HG02588 (cell line): ENCODE results near the gene IFT122.

ENCODE experiments used
- ATAC-seq: cut with Tn5 transposase; IDR thresholded peaks from one replicate; pipeline ENCODE4 v1.9.1; 2021; ENCODE audit warnings: mild to moderate bottlenecking, moderate library complexity; ENCODE audit not compliant: unreplicated experiment

Gene IFT122

DNA sequence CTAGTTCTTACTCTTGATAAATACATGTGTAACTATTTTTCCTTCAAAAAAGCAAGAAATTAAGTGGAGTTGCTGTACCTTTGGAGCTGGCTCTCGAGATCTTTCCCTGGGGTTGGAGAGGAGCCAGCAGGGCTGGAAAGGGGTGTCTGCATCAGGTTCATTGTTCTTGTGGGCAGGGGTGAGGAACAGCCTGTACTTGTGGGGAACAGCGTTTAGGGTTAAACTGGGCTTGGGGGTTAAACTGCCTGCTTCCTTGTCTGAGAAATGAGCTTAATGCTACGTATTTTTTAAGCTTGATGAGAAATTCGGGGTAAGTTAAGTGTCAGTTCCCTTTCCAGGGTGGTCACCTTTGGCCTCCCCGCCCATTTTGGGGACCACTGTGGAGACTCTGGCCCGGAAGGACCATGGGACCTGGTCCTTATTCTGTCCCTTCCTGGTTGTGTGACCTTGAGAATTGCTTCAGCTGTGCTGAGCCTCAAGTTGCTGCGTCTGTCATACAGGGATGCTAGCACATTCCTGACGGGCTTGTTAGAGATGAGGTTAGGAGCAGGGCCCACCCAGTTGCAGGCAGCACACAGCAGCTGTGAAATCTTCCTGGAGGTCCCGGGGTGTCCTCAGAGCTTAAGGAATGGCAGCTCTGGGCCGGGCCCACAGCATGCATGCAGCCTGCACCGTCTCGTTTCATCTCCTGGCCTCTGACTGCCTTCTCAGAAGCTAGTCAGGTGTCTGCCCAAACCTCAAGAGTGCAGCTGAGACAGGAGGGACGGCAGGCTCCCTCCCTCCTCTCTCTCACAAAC lies 114.5 kb downstream of the IFT122 start:
- no peak for ATAC-seq

DNA sequence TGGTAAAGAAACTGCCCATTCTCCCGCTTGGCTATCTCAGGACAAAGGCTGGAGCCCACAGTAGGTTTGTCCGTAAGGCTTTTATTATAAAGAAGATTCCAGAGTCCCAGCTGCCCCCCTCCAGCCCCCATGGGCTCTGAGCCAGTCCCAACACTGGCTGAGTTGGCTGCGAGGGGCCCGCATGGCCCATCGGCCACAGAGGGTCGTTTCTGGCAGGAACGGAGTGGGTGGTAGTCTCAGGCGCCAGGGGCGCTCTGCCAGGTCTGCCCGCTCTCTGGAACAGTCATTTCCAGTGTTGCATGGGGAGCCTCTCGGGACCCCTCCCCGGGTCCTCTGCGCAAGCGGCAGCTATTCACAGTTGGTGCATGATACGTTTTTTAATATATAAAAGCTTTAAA lies 115.1 kb downstream of the IFT122 start:
- no peak for ATAC-seq

DNA sequence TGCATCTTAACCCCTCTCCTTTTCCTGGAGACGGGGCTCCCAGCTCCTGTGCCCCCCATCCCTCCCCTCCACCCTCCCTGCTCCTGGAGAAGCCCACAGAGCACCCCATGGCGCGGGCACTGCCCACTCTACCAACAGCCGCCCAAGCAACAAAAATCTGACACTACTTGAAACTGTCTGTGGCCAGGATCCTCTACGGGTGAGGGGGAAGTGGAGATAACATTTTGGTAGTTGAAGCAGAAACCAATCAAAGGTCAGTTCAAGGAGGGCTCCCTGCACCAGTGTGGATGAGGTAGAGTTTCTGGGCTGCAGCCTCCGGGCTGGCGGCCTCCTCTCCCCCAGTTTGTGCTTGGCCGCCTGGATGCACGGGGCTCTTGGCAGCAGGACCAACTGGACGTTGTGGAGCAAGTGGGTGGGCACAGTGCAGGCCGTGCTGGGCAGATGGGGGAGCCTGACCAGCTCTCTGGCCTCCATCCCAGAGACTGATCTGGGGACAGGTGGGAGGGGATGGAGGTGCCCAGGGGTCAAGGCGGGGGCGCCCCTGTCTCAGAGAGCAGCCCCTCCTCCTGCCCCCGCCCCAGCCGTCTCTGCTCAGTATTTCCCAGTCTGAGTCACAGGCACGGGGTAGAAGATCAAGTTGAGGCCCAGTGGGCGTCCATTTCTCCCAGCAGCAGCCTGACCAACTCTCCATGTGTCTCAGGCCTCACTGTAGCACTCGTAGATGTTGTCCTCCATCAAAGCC lies 115.8 kb downstream of the IFT122 start:
- ATAC-seq, result no peak

DNA sequence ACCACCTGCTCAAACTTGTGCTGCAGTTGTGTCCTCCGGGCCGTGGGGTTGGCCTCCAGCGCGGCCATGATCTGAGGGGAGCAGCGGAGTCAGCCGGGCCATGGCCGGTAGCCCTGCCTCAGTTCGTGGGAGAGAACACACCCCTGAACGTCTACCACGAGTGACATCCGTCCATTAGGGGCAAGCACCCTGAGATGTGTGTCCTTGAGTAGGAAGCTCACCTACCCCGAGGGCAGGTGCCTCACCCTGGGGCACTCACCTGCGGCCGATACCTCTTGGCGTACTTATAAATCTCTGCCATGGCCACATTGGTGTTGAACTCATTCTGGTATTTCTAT lies 116.3 kb downstream of the IFT122 start:
- ATAC-seq, result no peak

DNA sequence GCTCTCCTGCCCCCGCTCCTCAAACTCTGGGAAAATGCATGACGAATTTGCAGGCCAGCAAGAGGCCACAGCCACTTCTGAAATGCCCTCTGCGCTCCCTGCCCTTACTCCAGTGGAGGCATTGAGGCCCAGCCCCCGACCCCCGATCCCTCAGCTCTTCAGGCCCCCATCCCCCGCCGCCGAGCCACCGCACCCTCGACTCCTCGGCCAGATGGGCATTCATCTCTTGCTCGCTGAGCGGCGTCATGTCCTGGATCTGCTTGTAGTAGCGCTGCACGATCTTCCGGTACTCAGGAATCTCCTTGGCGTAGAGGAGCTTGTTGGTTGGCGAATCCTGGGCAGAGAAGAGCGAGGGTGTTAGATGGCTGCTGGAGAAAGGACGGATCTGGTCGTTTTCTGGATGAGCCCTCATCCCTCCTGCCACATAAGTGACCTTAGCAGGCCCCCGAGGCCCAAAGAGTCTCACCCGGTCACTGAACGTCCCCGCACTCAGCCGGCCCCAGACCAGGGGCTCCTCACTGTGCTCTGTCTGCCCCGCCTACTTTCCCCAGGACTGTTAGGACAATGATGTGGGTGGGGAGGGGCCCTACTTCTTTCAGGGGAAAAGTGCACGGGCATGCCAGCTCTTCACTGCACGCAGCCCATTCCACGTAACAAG lies 117.0 kb downstream of the IFT122 start:
- ATAC-seq, result no peak

DNA sequence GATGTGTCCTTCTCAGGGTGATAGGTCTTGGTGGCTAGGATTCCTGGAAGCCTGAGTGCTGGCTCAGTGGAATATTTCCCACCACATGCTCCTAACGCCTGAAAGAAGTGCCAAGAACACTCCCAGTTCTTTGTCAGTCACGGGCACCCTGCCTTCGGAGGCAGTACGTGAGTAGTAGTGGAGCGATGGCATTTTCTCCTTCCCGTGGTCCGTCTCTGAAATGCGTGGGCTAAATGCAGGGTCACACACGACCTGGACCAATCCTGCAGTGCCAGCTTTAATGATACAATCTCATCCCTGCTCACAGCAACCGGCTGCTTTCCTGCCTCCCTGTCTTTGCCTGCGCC lies 117.5 kb downstream of the IFT122 start:
- ATAC-seq, result no peak

DNA sequence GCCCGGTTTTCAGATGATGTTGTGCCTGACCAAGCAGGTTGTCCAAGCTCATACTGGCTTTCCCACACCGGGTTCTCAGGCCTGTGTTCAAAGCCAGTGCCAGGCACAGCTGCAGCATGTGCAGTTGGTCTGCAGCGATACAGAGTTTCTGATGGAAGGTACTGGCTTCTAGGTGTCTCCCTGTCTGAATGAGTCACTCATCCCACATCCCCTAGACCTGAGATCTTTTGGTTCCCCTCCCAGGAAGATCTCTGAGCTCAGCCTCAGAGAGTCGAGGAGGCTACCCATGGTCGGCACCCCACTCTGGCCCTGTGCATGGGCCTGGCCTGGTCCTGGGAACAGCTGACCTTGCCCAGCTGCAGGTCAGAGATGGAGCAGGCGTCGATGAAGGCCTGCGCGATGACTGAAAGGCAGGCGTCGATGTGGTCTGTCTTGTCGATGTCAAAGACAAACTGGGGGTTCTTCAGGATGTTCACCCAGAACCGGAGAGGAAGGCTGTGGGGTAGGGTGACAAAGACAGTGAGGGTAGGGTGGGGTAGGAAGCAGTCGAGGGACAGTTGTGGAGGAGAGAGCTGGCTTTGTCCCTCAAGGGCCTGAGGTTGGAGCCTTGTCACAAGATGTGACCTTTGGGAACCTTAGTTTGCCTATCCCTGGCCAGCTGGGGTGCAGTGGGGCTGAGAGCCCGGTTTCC lies 118.2 kb downstream of the IFT122 start:
- ATAC-seq, result no peak

DNA sequence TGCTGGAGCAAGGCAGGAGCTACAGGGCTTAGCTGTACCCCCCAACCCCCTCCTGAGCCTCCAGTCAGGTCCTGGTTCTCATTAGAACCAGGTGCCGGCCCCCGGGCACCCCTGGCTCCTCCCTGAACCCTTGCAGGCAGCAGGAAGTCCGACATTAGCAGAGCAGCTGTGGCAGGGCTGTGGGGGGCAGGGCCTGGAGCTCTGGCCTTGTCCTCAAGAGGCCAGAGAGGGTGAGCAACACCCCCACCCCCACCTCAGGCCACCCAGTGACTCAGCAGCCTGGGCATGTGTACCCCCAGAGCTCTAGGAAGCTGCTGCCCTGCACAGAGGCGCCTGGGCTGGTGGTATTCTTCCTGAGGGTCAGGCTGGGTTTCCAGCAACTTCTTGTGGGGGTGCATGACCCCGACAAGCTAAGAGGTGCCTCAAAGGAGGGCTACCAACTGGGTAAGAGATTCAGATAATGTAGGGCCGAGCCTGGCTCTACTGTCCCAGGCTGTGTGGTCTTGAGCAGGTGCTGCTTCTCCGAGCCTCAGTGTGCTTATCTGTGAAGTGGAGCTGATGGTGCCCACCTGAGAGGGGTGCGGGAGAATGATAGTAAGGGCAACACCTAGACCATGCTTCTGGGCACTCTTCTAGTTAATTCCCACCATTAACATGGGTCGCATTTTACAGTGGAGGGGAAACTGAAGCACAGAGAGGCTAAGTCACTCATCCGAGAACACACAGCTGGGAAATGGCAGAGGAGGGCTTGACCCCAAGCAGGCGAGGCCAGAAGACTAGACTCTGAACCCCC lies 118.9 kb downstream of the IFT122 start:
- no peak for ATAC-seq

DNA sequence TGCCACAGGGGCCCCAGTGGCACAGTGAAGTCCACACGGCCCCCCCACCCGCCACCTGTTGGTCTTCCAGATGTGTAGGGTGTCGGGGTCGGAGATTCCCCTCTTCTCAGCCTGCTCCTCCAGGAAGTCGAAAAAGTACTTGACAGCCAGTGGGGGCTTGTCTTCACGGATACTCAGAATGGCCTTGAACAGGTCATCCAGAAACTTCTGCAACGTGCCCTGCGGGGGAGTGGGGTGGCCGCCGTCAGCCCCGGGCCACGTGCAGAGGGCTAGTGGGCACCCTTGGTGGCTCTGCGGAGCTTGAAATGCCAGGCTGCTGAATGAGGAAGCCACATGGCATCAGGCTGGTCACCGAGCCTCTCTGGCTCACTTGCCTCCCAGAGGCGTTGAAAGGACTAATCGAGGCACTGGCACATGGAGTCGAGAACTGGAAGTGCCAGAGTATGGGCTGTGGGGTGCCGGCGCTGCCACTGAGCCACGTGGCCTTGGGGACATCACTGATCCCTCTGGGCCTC lies 119.6 kb downstream of the IFT122 start:
- ATAC-seq, result no peak

DNA sequence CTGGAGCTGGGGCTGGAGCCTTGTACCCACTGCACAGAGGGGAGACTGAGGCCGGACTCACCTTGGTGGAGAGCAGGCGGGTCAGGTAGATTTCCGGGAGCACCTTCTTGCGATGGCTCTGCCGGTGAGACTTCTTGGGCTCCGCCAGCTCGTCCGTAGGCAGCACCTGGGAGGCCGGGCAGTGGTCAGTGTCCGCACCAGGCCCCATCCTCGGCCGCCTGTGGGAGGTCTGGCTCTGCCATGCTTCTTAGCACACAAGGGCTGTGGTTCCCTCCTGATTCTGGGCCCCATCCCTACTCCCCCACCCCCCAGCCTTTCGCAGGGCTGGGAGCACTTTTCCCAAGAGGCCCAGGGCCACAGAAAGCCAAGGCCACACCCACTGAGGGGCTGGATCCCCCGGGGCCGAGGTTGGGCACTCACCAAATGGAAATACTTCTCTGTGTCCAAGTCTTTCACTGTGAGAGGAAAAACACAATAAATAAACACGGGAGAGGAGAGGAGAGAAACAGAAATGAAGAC lies 120.3 kb downstream of the IFT122 start:
- ATAC-seq, result no peak

DNA sequence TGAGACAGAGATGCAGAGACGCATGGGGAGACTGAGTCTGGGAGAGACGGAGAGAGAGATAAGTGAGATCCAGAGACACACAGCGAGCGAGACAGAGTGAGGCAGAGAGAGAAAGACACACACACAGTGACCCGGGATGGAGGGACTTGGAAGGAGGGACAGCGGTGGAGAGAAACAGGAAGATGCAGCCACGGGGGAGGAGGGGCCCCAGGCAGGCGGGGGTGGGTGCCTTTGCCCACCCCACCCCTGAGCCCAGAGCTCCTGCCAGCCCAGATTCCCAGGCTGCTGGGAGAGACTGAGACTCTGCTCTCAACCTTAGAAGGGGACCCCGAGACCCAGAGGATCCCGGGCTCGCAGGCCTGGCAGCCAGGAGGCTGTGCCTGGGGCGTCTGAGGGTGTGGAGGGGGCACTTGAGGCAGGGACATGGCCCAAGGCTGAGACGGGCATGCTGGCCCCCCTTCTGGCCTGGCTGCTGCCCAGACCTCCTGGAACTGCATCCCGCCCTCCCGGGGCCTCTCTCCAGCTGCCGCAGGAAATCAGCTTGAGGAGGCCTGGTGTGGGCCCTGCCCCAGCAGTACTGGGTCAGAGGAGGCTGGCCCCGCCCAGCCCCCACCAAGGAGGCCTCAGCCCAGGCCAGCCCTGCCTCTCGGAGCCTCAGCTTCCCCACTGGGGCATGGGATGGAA lies 121.0 kb downstream of the IFT122 start:
- ATAC-seq, result no peak

DNA sequence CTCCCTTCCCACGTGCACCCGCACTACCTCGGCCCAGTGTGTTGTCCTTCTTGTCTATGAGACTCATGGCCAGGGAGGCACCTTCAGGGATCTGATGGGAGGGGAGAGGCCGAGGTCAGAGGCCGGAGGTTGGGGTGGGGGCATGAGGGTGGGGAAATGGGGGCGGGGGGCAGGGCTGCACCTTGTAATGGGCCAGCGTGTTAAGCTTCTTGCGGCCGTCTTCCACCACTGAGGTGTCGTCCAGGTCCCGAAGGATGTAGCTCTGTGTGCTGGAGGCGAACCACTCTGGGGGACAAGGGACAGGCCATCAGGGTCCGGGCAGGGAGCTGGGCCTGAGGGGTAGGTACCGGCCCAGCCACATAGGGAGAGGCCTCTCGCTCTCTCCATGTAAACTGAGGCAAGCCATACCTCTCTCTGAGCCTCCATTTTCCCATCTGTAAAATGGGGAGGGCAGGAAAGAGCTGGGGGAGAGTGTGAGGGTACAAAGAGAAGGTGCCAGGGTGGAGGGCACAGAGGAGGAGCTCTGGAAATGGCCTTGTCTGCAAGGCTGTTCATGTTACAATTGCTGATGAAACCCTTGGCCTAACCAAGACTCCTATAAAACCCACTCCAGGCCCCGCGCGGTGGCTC lies 121.7 kb downstream of the IFT122 start:
- no peak for ATAC-seq

DNA sequence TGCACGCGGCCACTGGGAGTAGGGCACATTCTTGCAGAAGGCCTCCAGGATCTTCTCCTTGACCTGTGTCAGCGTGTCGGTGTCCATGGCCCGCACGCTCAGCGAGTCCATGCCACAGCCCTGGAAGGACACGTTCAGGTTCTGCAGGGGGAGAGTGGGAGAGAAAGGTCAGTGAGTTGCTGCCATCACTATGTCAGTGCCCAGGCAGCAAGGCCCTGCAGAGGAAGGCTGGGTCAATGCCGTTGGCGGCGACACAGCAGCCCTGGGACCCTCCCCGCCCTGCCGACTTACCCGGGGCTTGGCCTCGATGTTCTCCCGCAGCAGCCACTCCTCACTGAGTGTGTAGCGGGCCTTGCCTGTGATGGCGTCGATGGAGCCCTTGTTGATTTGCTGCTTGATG lies 122.8 kb downstream of the IFT122 start:
- no peak for ATAC-seq

DNA sequence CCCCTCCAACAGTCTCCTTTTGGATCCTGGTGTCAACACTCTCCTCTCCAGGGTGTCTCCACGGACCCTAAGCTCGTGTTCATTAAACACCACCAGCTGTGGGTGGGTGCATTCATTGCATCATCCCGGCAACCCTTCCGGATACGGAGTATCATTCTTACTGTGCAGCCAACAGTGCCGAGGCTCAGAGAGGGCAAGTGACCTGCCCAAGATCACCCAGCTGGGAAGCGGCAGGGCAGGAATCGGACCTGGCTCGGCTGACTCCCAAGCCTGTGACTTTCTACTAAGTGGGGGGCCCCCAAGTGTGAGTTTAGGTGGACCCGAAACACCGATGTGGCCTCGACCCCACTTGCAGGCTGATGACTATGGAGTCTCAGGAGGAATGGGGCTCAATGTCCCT lies 123.3 kb downstream of the IFT122 start:
- no peak for ATAC-seq

DNA sequence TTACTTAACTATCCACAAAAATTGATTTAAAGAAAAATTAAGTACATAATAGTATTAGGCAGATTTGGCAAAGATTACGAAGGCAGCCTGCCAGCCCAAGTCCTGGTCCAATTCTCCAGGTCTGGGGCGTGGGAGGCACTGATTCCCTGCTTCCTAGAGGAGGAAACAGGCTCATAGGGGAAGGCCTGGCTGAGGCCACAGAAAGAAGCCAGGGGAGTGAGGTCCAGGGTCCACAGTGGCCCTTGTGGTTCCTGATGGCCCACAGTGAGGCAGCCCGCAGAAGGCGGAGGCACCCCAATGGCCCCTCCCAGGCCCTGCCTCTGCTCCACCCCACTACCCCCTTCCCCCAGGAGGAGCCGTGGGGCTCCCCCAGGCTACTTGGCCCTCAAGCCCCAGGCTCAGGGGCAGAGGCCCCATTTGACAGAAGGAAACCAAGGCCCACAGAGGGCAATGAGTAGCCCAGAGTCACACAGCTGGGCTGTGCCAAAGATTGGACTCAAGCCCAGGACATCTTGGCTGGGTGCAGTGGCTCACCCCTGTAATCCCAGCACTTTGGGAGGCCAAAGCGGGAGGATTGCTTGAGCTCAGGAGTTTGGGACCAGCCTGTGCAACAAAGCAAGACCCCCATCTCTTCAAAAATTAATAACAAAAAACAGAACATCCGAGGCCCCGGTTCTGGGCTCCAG lies 124.0 kb downstream of the IFT122 start:
- ATAC-seq, result no peak

DNA sequence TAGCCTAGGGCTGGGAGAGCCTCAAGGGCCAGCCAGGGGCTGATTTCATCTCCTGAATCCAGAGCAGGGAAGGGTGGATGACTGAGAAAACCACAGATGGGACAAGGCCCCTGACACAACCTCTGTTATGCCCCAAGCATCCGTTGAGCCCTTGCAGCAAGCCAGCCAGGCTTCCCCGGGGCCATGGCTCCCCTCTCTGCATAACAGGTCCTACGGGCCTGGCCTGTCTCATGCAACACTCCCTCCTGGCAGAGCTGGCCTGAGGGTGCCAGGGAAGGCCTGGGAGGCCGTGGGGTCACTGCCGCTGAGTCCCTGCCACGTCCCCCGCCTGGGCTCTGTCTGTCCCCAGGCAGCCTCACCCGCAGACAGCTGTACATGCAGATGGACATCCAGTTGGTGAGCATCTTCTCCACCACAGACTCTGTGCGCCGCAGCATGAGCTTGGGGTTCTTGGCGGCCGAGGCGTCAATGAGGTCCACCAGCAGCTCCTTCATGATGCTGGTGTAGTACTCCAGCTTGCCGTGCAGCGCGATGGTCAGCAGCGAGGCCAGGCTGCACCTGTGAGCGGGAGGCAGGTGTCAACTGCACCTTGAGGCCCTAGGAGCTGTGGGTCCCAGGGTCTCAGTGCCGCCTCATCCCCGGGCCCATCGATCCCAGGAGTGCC lies 125.1 kb downstream of the IFT122 start:
- ATAC-seq, result no peak

DNA sequence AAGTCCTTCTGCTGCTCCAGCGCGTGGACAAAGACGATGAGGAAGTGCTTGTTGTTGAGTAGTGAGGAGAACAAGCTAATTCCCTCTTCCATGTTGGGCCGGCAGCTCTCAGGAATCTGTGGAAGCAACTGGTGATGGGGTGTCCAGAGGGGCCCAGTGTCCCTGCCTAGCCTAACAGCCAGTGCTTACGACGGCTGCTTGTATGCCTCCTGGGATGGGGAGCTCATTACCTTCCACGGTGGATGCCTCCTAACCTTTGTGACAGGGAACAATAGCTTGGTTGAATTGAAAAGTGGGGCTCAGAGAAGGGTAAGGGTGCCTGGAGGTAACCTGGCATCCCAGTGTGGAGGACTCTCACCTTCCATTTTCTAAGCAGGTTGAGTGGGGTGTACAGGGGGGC lies 125.9 kb downstream of the IFT122 start:
- ATAC-seq, result no peak

DNA sequence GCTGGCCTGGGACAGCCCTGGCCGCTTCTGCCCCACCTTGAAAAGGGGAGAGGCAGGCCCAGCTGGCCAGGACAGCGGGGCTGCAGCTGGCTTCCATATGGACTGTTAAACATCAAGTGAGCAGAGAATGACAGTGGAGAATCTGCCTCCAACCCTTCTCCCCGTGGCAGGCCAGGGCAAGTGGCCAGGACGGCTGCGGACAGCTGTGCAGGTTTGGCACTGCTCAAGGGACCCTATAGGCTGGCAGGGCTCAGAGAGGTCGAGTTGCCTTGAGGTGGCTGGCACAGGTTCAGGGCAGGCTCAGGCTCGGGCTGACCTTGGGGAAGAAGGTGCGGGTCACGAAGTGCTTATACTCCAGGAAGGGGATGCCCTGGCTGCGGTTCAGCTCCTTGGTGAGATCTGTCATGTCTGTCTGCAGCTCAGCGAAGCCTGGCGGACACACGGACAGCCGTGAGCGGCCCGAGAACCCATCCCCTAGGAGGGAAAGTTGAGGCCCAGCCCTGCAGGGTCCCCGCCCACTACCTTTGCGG lies 127.2 kb downstream of the IFT122 start:
- no peak for ATAC-seq
